IMR-90 (cell line): ENCODE data around the gene TMEM229A. TPM values are rescaled to one million over a fixed set of nuclear protein-coding genes. Genes with fewer than 3 reads are reported as not detected.

Source experiments
- ATAC-seq: fragments of 200-7000 bp; cut with Tn5 transposase; 2 replicates; pipeline ENCODE4 v1.9.1; 2020; ENCODE audit warnings: low read depth, mild to moderate bottlenecking, moderate library complexity
- BruUV-seq: library from RNA; stranded (reverse); fragments of 400-500 nt; replicated peaks from 2 replicates; lab custom pipeline; 2021; lab: Mats Ljungman, UMichigan
- CTCF ChIA-PET: fragments of 300-600 bp; formaldehyde crosslinking; extraction: SDS; loops from one replicate; lab custom pipeline; 2021; ENCODE audit warnings: antibody characterized with exemption; lab: Yijun Ruan, JAX
- POLR2A ChIA-PET: fragments of 300-600 bp; sonication (Branson Sonifier 250); formaldehyde crosslinking; loops from one replicate; lab custom pipeline; 2022; ENCODE audit warnings: antibody characterized with exemption; ENCODE audit not compliant: unreplicated experiment; lab: Charles Lee
- DNase-seq: peaks from one replicate; pipeline ENCODE4 v3.0.0; 2013
- H2AFZ ChIP-seq: replicated peaks from 2 replicates; pipeline ENCODE3; 2013; ENCODE audit warnings: low read length, mild to moderate bottlenecking; ENCODE audit not compliant: poor library complexity
- H2AK5ac ChIP-seq: 2 replicates; pipeline ENCODE4 v1.6.1; 2013; ENCODE audit warnings: low read depth, low read length, inconsistent platforms
- H2AK9ac ChIP-seq: replicated peaks from 2 replicates; pipeline ENCODE3; 2013; ENCODE audit warnings: mild to moderate bottlenecking, low read depth, low read length, moderate library complexity; ENCODE audit not compliant: poor library complexity
- H2BK120ac ChIP-seq: 2 replicates; pipeline ENCODE4 v1.6.1; 2013; ENCODE audit warnings: low read depth, low read length, inconsistent platforms
- H2BK15ac ChIP-seq: 3 replicates; pipeline ENCODE4 v1.6.1; 2013; ENCODE audit warnings: low read depth, low read length, inconsistent platforms
- H2BK20ac ChIP-seq: 2 replicates; pipeline ENCODE4 v1.6.1; 2013; ENCODE audit warnings: low read depth, mild to moderate bottlenecking, inconsistent platforms, low read length, moderate library complexity
- H2BK5ac ChIP-seq: 2 replicates; pipeline ENCODE4 v1.6.1; 2013; ENCODE audit warnings: mild to moderate bottlenecking, low read depth, low read length, inconsistent platforms; ENCODE audit not compliant: poor library complexity, severe bottlenecking
- H3K14ac ChIP-seq: replicated peaks from 2 replicates; pipeline ENCODE4 v1.6.1; 2013; ENCODE audit warnings: low read depth, low read length, inconsistent platforms
- H3K18ac ChIP-seq: 2 replicates; pipeline ENCODE4 v1.6.1; 2013; ENCODE audit warnings: low read depth, low read length, control low read depth
- H3K23ac ChIP-seq: 2 replicates; pipeline ENCODE4 v1.6.1; 2013; ENCODE audit warnings: low read depth, low read length, inconsistent platforms
- H3K27ac ChIP-seq: 2 replicates; pipeline ENCODE4 v1.5.1; 2013; ENCODE audit warnings: mild to moderate bottlenecking, control low read depth, low read length; ENCODE audit not compliant: insufficient read depth
- H3K27me3 ChIP-seq: 2 replicates; pipeline ENCODE4 v1.6.1; 2013; ENCODE audit warnings: low read length; ENCODE audit not compliant: control insufficient read depth, insufficient read depth
- H3K36me3 ChIP-seq: 2 replicates; pipeline ENCODE4 v1.6.1; 2013; ENCODE audit warnings: low read length, mixed read lengths; ENCODE audit not compliant: control insufficient read depth, insufficient read depth
- H3K4ac ChIP-seq: 2 replicates; pipeline ENCODE4 v1.6.1; 2013; ENCODE audit warnings: low read depth, low read length, inconsistent platforms
- H3K4me1 ChIP-seq: 2 replicates; pipeline ENCODE4 v1.6.1; 2013; ENCODE audit warnings: low read length, mixed read lengths; ENCODE audit not compliant: control insufficient read depth, insufficient read depth
- H3K4me2 ChIP-seq: 2 replicates; pipeline ENCODE4 v1.6.1; 2013; ENCODE audit warnings: low read depth, mild to moderate bottlenecking, control low read depth, low read length, moderate library complexity
- H3K4me3 ChIP-seq: 2 replicates; pipeline ENCODE4 v1.5.1; 2013; ENCODE audit warnings: low read depth, mild to moderate bottlenecking, control low read depth, low read length, moderate library complexity; ENCODE audit not compliant: insufficient read depth
- H3K56ac ChIP-seq: 2 replicates; pipeline ENCODE4 v1.6.1; 2013; ENCODE audit warnings: low read length, inconsistent platforms; ENCODE audit not compliant: insufficient read depth; ENCODE audit errors: extremely low read depth
- H3K79me1 ChIP-seq, 2 experiments: 2 replicates each; pipeline ENCODE4 v1.6.1; 2013; ENCODE audit warnings: low read length in 2 of 2, inconsistent platforms in 1 of 2, low read depth in 1 of 2
- H3K9ac ChIP-seq: 2 replicates; pipeline ENCODE4 v1.6.1; 2013; ENCODE audit warnings: low read depth, low read length, control low read depth
- H3K9me1 ChIP-seq: 2 replicates; pipeline ENCODE4 v1.6.1; 2013; ENCODE audit warnings: low read length, inconsistent platforms; ENCODE audit not compliant: insufficient read depth
- H3K9me3 ChIP-seq: 2 replicates; pipeline ENCODE4 v1.6.1; 2013; ENCODE audit warnings: low read length; ENCODE audit not compliant: control insufficient read depth, insufficient read depth
- H4K20me1 ChIP-seq: 2 replicates; pipeline ENCODE4 v1.6.1; 2013; ENCODE audit warnings: low read length, inconsistent platforms; ENCODE audit not compliant: insufficient read depth
- H4K5ac ChIP-seq: 2 replicates; pipeline ENCODE4 v1.6.1; 2013; ENCODE audit warnings: mild to moderate bottlenecking, low read depth, low read length, control low read depth
- H4K8ac ChIP-seq, 2 experiments: 2 replicates each; pipeline ENCODE4 v1.6.1; 2013; ENCODE audit warnings: low read depth in 2 of 2, low read length in 2 of 2, control low read depth in 1 of 2, inconsistent platforms in 1 of 2
- H4K91ac ChIP-seq: 2 replicates; pipeline ENCODE4 v1.6.1; 2013; ENCODE audit warnings: low read depth, low read length, inconsistent platforms; ENCODE audit not compliant: insufficient read depth
- BHLHE40 ChIP-seq: fragments of 150-350 bp; IDR thresholded peaks from 2 replicates; pipeline ENCODE4 v1.6.1; 2016; ENCODE audit warnings: mild to moderate bottlenecking, low read depth, low read length
- CEBPB ChIP-seq: IDR thresholded peaks from 2 replicates; pipeline ENCODE4 v1.6.1; 2012; ENCODE audit warnings: low read depth, low read length, improper control_type of control experiment
- CHD1 ChIP-seq: IDR thresholded peaks from 2 replicates; pipeline ENCODE4 v1.6.1; 2012; ENCODE audit warnings: low read depth, low read length, improper control_type of control experiment
- FOS ChIP-seq: fragments of 150-350 bp; IDR thresholded peaks from 2 replicates; pipeline ENCODE4 v1.6.1; 2016; ENCODE audit warnings: low read depth, low read length
- MAFK ChIP-seq: IDR thresholded peaks from 2 replicates; pipeline ENCODE4 v1.6.1; 2012; ENCODE audit warnings: low read depth, low read length, improper control_type of control experiment
- MAZ ChIP-seq: IDR thresholded peaks from 2 replicates; pipeline ENCODE4 v1.6.1; 2012; ENCODE audit warnings: low read depth, mild to moderate bottlenecking, low read length, improper control_type of control experiment, moderate library complexity, borderline replicate concordance
- MXI1 ChIP-seq: IDR thresholded peaks from 2 replicates; pipeline ENCODE4 v1.6.1; 2012; ENCODE audit warnings: low read depth, mild to moderate bottlenecking, low read length, moderate library complexity, borderline replicate concordance
- NFE2L2 ChIP-seq: fragments of 150-350 bp; IDR thresholded peaks from 2 replicates; pipeline ENCODE4 v1.6.1; 2016; ENCODE audit warnings: low read depth, mild to moderate bottlenecking, low read length
- POLR2A ChIP-seq: IDR thresholded peaks from 2 replicates; pipeline ENCODE4 v1.6.1; 2012; ENCODE audit warnings: mild to moderate bottlenecking, low read depth, low read length
- RFX5 ChIP-seq: IDR thresholded peaks from 2 replicates; pipeline ENCODE4 v1.8.0; 2012; ENCODE audit warnings: low read depth, mild to moderate bottlenecking, low read length, moderate library complexity
- SMC3 ChIP-seq: fragments of 150-350 bp; IDR thresholded peaks from 2 replicates; pipeline ENCODE4 v1.6.1; 2016; ENCODE audit warnings: low read depth, mild to moderate bottlenecking, antibody characterized with exemption, low read length, moderate library complexity
- WGBS, 2 experiments: methylation state at CpG; one replicate each; pipeline versions ENCODE4 v1.1.5 to v1.1.7; 2013; ENCODE audit warnings: missing lambda C conversion rate in 2 of 2; ENCODE audit not compliant: insufficient read length in 1 of 2; ENCODE audit errors: extremely low coverage in 2 of 2; 5-methylcytosine and 5-hydroxymethylcytosine counted together
- dilution Hi-C: fragments of 300-500 bp; cut with HindIII; formaldehyde crosslinking; loops from one replicate; pipeline ENCODE4 v1.14.3; 2018; ENCODE audit warnings: low sequenced_read_pairs; ENCODE audit not compliant: unreplicated experiment
- in situ Hi-C: fragments of 300-500 bp; cut with MboI; formaldehyde crosslinking; loops from 3 replicates; pipeline ENCODE4 v1.14.3; 2019; ENCODE audit warnings: low sequenced_read_pairs, inconsistent platforms, mixed read lengths
- intact Hi-C: fragments of 100-400 bp; cut with micrococcal nuclease; formaldehyde crosslinking; loops from 2 replicates; pipeline ENCODE4 v1.10.0; 2022
- polyA plus RNA-seq, 3 experiments: library from polyadenylated mRNA; depleted of rRNA; stranded (reverse); fragments of >200 nt; gene quantifications; 2 replicates each; pipeline ENCODE4 v1.2.3, GENCODE V29; 2012; ENCODE audit warnings: low replicate concordance in 1 of 3
- total RNA-seq: library from RNA; depleted of rRNA; stranded (reverse); fragments of >200 nt; gene quantifications from 2 replicates; pipeline ENCODE4 v1.2.3, GENCODE V29; 2012
- TF ChIP-seq, protein P1 (sequence below): fragments of 150-350 bp; IDR thresholded peaks from 2 replicates; pipeline ENCODE4 v1.6.1; 2016; ENCODE audit warnings: low read depth, mild to moderate bottlenecking, low read length, moderate library complexity, borderline replicate concordance
- TF ChIP-seq, protein P2 (sequence below): conservative IDR thresholded peaks from 2 replicates; pipeline ENCODE4 v1.5.1; 2012; ENCODE audit warnings: mild to moderate bottlenecking, low read depth, low read length, improper control_type of control experiment

TMEM229A gene
- total and polyA plus RNA-seq, 2 of the 4 experiments (the other 2 are of a cell fraction) = not detected

DNA sequence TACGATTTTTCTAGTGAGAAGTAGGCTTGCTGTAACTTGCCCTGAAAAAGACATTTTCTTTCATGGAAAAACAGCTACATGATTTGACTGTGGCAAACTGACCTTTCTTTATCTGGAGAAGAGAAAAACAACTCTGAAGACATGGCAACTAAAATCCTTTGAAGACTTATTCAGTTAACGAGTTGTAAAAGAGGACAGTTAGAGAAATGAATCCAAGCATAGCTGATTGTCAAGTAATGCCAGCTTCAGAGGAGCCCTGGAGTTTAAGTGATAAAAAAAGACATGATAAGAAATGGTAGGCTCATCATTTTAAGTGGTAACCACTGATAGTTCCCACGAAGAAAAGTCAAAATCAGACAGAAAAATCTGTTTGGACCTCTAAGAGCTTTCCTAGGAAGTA, 19.6 kb downstream of the TMEM229A start:
- ATAC-seq = no peak
- Histone ChIP-seq H3K23ac (no peak overlapping the region), H4K20me1 (no peaks in the 10 kb centered on the region), H3K27me3 (no peaks in the 10 kb centered on the region), H3K9ac (no peak overlapping the region), H2BK5ac (no peak overlapping the region), H3K4me3 (no peak overlapping the region), H4K91ac (no peak overlapping the region), H4K5ac (no peak overlapping the region), H3K56ac (no peak overlapping the region), H2BK120ac (no peak overlapping the region), H3K4me2 (no peak overlapping the region), H3K4ac (no peak overlapping the region), H3K27ac (no peak overlapping the region), H3K9me3 (no peaks in the 10 kb centered on the region), H2AK9ac (no peak overlapping the region), H2AFZ (no peak overlapping the region), H3K9me1 (no peaks in the 10 kb centered on the region), H2AK5ac (no peak overlapping the region), H3K18ac (no peak overlapping the region), H3K4me1 (no peaks in the 10 kb centered on the region), H3K36me3 (no peaks in the 10 kb centered on the region), H2BK15ac (no peak overlapping the region), H3K79me1 (no peaks in the 10 kb centered on the region), H2BK20ac (no peak overlapping the region), H3K14ac (no peak overlapping the region), H4K8ac (no peak overlapping the region)
- dilution Hi-C loops (no loop called here), in situ Hi-C loops (no loop called here), intact Hi-C loops (no loop called here)
- CTCF ChIA-PET = interaction anchor here (0.8 kb wide), 1 partner anchor 10 kb away, joined by 3 read pairs; no protein-coding TSS in a partner anchor
- no TSS peak for BruUV-seq
- no CpG with 5 or more reads among the region's 3 CpGs for WGBS, 2 experiments
- no peak for DNase-seq
- TF ChIP-seq, protein P1, sequence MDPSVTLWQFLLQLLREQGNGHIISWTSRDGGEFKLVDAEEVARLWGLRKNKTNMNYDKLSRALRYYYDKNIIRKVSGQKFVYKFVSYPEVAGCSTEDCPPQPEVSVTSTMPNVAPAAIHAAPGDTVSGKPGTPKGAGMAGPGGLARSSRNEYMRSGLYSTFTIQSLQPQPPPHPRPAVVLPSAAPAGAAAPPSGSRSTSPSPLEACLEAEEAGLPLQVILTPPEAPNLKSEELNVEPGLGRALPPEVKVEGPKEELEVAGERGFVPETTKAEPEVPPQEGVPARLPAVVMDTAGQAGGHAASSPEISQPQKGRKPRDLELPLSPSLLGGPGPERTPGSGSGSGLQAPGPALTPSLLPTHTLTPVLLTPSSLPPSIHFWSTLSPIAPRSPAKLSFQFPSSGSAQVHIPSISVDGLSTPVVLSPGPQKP = no peak
- TF ChIP-seq SMC3 = no peak
- no peak for TF ChIP-seq FOS
- TF ChIP-seq RFX5 = no peak
- TF ChIP-seq CEBPB = no peak
- no peak for TF ChIP-seq MXI1
- TF ChIP-seq CHD1 = no peak
- no peak for TF ChIP-seq BHLHE40
- TF ChIP-seq, protein P2, sequence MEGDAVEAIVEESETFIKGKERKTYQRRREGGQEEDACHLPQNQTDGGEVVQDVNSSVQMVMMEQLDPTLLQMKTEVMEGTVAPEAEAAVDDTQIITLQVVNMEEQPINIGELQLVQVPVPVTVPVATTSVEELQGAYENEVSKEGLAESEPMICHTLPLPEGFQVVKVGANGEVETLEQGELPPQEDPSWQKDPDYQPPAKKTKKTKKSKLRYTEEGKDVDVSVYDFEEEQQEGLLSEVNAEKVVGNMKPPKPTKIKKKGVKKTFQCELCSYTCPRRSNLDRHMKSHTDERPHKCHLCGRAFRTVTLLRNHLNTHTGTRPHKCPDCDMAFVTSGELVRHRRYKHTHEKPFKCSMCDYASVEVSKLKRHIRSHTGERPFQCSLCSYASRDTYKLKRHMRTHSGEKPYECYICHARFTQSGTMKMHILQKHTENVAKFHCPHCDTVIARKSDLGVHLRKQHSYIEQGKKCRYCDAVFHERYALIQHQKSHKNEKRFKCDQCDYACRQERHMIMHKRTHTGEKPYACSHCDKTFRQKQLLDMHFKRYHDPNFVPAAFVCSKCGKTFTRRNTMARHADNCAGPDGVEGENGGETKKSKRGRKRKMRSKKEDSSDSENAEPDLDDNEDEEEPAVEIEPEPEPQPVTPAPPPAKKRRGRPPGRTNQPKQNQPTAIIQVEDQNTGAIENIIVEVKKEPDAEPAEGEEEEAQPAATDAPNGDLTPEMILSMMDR = no peak
- TF ChIP-seq POLR2A = no peak
- TF ChIP-seq NFE2L2 = no peak
- TF ChIP-seq MAZ = no peak
- no peak for TF ChIP-seq MAFK
- POLR2A ChIA-PET = no interaction called here
